COR-L47 (cell line): ENCODE data around the gene C20orf204.
"Not testable (repeated sequence)": the region's sequence is repeated elsewhere in the genome, so short reads cannot be mapped to it uniquely, and the experiment has no call there.

Source experiments
- DNase-seq: peaks from one replicate; lab custom pipeline; 2025; lab: John Stamatoyannopoulos, UW

C20orf204 gene, protein sequence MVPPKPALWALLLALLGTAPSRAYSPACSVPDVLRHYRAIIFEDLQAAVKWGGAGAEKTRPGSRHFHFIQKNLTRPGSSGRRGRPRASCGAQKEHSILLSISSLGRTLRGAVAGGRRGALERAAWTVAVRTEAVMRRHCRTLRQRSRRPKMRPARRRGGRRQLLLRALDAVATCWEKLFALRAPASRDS

DNA sequence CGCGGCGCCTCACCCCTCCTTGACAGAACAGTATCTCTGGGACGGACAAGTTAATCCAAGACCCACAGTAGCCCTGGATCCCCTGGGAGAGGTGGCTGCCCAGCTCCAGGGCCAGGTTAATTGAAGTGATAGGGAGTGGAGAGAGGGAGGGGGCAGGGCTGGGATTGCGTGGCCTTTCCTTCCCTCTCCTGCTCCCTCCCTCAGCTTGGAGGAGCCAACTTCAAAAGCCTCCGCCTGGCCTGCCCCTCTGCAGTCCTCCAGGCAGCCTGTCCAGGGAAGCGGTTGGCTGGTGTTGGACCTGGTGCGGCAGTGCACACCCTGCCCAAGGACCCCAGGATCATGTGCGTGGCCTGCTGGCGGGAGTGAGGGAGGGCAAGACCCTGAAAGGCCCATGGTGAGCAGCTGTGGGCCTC, at the start of gene C20orf204:
Gene C20orf204, plus strand, starts transcription at position 250 of the 413 bp plus-strand sequence. Its CDS starts 142 bp downstream, at position 392.
- no peak for DNase-seq

DNA sequence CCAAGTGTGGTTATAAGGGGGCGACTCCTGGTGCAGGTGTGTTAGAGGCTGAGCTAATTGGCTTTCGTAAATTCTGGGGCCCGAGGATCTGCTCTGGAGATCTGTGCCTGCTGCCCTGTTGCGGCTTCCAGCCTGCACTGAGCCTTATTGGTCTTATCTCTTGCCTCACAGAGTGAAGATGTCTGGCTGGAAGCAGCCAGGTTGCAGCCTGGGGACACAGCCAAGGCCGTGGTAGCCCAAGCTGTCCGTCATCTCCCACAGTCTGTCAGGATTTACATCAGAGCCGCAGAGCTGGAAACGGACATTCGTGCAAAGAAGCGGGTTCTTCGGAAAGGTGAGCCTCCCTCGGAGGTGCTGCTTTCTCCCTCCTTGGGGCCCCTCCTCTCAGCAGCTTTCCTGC, 35.1 kb upstream of the C20orf204 start:
- no peak for DNase-seq

DNA sequence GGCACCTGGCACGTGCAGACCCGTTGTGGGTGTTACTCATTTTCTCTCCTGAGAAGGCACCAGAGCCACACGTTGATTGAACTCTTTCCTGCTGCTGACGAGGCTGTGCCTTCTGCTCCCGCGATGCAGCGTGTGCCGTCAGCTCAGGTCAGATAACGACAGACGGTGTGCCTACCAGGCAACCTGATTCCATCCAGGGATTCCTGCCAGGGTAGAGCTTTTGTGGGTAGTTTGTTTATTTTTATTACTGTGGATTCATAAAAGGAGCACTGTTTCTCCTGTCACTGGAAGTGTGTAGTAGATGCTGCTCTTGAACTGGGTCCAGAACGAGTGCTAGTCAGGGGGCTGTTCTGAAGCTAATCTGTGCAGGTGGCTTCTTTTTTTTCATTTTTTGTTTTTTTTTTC, 34.4 kb upstream of the C20orf204 start:
- peak; percentile 9 for DNase-seq

DNA sequence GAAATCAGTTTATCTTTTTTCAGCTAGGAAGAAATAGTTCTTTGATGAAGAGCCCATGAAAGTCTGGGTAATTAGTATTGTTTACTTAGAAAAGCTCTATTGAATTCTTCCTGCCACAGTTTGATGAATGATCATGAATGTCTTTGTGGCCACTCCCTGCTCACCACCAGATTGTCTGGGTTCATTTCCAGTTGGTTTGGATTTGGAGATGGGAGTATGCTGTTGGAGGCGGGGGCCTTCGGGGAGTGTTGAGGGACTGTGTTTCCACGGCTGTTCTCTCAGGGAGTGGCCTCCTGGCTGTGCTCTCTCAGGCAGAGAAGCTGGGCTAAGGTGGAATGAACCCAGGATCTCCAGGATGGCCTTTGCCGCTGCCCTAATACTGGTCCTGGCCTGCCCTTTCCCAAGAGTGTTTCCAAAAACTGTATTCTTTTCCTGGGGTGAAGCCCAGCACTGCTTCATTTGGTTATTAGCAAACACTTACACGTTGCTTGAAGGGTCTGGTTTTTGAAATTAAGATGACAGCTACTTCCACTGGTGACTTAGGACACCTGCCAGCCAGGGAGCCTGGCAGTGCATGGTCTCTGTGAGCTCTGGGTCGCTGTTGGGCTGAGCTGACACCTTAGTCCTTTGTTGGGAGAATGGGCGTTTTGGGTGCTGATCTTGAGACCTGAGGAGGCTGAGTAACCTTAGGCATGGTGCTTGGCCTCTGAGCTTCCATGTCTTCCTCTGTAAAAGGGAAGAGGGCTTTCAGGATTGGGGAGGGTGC, 31.8 kb upstream of the C20orf204 start:
- DNase-seq, result peak; percentile 63

DNA sequence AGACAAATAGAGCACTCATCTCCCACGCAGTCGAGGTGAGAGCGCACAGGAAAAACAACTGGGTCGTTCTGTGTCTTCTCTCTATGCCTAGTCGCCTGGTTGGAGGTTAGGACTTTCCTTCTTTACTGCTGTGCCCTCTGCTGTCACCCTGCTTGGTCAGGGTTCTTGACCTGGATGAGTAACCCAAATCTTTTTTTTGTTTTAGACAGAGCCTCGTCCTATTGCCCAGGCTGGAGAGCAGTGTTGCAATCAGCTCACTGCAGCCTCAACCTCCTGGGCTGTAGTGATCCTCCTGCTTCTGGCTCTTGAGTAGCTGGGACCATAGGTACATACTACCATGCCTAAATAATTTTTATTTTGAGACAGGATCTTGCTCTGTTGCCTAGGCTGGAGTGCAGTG, 30.6 kb upstream of the C20orf204 start:
- no peak for DNase-seq

DNA sequence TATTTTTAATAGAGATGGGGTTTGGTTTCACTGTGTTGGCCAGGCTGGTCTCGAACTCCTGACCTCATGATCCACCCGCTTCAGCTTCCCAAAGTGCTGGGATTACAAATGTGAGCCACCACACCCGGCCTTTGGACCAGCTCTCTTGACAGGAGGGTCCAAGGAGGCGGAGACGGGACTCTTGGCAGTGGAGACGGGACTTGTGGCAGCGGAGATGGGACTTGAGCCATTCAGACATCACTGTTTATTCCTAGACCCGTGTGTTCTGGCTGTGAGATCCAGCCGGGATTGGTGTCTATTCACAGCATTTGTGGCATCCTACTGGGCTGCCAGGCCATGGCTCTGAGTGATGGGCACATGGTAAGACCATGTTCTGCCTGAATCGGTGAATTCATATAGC, 29.5 kb upstream of the C20orf204 start:
- DNase-seq, result no peak

DNA sequence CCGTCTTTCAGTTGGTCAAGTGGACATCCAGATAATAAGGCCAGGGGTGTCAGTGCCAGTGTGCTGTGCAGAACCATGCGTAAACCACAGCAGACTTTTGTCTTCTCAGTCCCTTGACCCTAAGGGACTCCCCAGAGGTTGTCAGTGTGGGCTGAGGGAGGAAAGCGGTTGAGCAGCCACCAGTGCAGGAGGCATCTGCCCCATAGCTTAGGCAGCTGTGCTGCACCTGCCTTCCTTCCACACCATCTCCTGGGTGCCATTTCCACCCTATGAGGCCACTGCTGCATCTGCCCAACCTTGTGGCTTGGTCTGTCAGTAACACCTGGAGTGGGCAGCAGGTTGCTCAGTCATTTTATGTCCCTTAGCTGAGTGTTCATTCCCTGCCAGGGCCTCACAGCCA, 29.1 kb upstream of the C20orf204 start:
- peak; percentile 23 for DNase-seq

DNA sequence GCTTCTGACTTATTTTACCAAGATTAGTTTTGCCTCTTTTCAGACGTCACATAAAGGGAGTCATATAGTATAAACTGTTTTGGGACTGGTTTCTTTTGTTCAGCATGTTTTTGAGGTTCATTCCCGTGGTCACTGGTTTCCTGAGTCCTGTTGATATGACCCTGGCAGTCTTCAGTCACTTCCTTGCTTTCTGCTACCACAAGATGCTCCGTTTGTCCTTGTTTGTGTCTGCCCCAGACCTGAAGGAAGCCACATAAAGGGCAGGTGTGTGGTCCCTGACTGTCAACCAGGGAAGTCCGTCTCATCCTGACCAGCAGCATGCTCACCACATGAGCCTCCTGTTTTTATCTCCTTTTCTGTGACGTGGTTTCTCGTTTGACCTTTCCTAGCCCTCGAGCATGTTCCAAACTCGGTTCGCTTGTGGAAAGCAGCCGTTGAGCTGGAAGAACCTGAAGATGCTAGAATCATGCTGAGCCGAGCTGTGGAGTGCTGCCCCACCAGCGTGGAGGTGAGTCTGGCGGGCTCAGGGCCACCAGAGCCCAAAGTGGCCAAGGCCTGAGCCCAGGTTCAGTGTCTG, 26.1 kb upstream of the C20orf204 start:
- DNase-seq, result no peak

DNA sequence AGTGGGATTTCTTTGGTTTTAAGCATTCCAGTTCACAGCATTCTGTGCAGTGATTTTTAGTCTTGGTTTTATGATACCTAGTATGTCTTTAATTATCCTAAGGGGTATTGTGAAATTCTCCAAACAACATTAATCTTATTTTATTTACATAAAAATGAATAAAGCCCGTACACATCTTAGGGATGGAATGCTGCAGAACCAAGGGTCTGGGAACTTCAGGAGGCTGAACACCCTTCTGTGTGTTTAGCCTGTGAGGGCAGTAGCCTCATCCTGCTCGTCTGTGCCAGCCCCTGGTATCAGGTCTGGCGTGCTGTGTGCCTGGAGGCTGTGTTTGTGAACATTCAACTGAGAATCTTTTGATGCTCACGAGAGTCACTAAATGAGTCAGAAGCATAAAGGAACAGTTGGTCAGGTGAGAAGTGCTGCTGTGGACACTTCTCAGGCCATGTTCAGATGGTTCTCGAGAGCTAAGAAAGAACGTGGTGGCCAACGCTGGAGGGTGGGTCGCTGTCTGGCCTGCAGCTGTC, 25.2 kb upstream of the C20orf204 start:
- DNase-seq, result no peak

DNA sequence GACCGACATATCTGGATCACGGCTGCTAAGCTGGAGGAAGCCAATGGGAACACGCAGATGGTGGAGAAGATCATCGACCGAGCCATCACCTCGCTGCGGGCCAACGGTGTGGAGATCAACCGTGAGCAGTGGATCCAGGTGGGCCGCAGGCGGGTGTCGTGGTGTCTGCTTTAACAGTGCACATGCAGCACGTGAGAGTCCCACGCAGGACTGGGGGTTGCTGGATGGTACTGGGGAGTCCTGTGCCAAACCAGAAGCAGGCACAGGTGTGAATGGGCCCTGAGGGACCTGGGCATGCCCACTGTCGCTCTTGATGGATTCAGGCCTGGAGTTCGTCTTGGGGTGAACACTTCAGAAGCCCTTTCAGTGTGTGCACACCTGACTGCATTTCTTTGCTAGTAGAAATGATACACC, 24.6 kb upstream of the C20orf204 start:
- DNase-seq, result no peak

DNA sequence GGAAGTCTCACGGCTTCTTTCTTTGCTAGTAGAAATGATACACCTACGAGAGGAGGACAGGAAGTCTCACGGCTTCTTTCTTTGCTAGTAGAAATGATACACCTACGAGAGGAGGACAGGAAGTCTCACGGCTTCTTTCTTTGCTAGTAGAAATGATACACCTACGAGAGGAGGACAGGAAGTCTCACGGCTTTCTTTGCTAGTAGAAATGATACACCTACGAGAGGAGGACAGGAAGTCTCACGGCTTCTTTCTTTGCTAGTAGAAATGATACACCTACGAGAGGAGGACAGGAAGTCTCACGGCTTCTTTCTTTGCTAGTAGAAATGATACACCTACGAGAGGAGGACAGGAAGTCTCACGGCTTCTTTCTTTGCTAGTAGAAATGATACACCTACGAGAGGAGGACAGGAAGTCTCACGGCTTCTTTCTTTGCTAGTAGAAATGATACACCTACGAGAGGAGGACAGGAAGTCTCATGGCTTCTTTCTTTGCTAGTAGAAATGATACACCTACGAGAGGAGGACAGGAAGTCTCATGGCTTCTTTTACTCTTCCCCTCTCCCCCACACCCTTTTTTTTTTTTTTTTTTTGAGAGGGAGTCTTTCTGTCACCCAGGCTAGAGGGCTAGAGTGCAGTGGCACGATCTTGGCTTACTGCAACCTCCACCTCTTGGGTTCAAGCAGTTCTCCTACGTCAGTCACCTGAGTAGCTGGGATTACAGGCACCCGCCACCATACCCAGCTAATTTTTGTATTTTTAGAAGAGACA, 23.4 kb upstream of the C20orf204 start:
- not testable (repeated sequence) for DNase-seq

DNA sequence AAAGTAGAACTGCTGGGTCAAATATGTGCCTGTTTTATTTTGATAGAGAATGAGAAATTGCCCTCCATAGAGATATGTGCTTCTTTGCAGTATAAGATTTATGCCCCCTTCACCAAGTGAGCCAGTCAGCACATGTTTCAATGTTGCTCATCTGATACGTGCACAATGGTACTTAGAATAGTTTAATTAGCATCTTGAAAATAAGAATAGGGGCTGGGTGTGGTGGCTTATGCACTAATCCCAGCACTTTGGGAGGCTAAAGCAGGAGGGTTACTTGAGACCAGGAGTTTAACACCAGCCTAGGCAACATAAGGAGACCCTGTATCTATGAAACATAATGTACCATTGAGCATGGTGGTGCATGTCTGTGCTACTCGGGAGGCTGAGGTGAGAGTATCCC, 20.3 kb upstream of the C20orf204 start:
- no peak for DNase-seq

DNA sequence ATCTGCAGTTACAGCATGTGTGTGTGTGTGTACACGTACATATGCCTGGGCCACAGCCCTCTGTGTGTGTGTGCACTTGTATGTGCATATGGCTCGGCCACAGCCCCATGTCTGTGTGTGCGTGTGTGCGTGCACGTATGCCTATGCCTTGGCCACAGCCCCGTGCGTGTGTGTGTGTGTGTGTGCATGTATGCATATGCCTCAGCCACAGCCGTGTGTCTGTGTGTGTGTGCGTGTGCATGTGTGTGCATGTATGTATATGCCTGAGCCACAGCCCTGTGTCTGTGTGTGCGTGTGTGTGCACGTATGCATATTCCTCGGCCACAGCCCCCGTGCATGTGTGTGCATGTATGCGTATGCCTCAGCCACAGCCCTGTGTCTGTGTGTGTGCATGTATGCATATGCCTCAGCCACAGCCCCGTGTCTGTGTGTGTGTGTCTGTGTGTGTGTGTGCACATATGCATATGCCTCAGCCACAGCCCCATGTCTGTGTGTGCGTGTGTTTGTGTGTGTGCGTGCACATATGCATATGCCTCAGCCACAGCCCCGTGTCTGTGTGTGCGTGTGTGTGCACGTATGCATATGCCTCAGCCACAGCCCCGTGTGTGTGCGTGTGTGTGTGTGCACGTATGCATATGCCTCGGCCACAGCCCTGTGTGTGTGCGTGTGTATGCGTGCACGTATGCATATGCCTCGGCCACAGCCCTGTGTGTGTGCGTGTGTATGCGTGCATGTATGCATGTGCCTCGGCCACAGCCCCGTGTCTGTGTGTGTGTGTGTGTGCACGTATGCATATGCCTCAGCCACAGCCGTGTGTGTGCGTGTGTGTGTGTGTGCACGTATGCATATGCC, 14.6 kb upstream of the C20orf204 start:
- DNase-seq, result no peak

DNA sequence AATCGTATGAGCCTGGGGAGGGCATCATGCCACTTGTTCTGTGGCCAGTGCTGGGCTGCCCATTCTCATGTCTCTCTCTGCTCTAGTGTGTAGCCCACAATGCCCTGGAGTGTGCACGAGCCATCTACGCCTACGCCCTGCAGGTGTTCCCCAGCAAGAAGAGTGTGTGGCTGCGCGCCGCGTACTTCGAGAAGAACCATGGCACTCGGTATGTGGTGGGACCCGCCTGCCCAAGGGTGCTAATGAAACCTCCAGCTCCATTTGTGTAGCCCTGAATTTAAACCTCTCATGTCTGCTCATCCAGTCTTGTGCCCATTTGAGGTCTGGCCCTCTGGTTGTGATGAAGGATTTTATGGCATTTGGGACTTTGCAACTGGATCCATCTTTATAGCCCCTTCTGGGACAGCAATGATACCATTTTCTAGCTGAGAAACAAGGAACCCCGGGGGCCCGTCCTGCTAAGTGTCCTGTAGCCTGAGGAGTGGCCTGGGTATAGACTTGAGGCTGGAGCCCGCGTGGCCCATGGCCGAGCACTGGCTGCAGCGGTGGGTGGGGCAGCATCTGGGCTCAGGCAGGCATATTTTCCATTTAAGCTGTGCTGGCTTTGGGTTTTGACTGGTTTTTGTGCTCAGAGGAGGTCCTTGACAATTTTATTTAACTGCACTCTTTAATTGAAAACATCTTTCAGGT, 13.2 kb upstream of the C20orf204 start:
- DNase-seq, result no peak

DNA sequence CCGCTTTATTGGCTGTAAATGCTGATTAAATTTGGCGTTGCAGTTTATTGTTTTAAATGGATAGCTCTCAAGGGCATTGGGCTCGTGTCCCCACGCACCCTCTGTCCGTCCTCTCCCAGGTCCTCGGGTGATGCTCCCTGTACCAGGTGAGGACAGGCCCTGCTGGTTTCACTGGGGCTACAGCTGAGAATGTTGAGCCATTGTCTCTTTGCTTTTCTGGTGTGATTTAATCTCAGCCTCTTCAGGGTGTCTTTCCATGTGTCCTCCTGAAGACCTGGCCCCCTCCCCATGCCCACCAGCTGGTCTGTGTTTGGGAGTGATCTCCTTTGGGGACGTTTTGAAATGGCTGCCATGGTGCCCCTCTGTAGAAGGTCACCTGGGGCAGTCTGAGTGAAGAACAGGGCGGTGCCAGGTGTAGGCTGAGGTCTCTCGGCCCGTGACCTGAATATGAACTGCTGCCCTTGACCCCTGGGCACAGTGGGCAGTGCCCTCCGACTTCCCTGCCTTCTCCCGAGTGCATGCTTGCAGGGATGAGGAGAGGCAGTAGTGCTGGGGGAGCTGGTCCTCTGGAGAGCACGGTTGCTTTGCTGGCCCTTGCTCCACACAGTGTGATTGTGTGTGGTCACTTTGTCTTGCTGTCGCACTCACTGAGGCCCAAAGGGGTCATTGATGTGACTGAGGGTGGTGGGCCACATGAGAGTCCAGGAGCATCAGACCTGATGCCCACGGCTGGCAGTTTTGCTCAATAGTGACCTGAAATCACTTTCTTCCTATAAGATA, 12.4 kb upstream of the C20orf204 start:
- no peak for DNase-seq

DNA sequence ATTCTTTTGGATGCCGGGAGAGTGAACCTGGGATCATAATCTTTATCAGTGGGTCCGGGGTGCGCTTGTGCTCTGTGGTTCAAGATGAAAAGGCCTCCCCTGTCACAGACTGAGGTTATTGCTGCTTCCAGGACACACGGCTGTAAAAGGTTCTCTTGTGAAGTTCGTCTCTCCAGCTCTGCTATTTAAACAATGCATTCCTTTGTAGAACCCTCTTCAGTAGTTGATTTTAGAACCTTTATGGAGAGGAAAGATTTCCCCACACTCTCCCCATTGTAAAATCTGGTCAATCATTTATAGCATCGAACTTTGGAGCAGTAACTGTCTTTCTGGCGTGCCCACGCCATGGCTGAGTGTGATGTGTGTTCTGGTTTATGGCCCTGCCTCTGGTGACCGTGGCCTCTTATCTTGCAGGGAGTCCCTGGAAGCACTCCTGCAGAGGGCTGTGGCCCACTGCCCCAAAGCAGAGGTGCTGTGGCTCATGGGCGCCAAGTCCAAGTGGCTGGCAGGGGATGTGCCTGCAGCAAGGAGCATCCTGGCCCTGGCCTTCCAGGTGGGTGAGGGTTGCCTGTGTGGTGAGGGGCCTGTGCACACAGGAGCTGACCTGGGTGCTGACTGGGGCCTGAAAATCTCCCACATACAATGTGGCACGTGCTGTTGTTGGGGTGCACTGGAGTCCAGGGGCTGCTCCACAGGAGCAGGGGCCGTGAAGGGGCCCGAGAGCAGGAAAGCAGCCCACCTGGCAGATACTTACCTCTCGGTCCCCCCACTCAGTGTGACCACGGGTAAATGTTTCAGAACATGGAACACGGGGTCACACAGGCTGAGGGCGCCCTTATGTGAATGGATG, 11.6 kb upstream of the C20orf204 start:
- no peak for DNase-seq

DNA sequence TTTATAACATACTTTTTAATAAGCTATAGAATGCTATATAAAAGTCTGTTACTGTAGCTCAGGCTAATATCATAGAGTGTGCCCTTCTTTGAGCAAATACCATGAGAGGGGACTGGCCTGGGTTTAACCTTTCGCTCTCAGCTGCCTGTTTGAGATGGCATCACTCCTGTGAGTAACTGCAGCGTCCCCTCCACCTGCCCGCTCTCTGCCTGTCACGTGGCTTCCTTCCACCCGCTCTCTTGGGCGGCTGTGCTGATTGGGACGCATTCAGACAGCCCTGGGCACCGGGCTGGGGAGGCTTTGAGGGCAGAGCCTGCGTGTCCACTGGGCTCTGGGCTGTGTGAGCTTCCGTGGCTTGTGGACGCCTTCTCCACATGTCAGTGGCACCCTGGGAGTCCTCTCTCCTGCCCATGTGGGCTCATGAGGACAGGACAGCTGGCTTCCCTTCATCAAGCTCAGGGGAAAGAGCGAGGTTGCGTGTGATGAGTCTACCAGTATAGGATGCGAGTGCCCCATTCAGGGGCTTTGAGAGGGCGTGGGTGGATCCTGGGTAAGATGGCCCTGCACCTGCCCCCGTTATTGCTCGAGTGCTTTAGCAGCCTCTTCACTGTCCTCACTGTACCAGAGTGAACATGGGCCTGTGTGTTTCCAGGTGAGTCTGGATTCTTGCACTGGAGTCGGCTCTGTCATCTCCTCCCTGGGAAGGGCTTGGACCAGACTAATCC, 10.7 kb upstream of the C20orf204 start:
- DNase-seq, result no peak

DNA sequence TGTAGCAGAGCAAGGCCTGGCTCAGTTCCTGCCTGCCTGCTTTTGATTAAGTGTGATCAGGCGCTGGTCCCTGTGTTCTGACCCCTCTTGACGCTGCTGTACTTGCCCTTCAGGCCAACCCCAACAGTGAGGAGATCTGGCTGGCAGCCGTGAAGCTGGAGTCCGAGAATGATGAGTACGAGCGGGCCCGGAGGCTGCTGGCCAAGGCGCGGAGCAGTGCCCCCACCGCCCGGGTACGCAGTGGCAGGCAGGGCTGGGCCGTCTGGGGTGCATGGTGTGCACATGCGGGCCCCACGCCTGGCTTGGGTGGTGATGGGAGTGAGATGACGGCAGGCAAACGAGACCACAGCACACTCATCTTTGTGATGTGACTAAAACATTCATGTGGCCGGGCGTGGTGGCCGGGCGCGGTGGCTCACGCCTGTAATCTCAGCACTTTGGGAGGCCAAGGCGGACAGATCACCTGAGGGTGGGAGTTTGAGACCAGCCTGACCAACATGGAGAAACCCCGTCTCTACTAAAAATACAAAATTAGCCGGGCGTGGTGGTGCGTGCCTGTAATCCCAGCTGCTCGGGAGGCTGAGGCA, 10.1 kb upstream of the C20orf204 start:
- no peak for DNase-seq
